Measurements from ENCODE around the gene OR6C75.

DNA sequence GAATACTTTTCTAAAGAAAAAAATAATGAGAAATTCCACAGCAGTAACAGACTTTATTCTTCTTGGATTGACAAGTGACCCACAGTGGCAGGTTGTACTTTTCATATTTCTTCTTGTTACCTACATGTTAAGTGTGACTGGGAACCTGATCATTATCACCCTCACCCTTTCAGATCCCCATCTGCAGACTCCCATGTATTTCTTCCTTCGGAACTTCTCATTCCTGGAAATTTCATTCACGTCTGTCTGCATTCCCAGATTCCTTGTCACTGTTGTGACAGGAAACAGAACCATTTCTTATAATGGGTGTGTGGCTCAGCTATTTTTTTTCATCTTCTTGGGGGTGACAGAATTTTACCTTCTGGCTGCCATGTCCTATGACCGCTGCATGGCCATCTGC is 2.3 kb downstream of the OR6C75 start:
- no peak for TF ChIP-seq POLR2A (IDR thresholded peaks at IDR 0.05)
- TF ChIP-seq, protein P1, sequence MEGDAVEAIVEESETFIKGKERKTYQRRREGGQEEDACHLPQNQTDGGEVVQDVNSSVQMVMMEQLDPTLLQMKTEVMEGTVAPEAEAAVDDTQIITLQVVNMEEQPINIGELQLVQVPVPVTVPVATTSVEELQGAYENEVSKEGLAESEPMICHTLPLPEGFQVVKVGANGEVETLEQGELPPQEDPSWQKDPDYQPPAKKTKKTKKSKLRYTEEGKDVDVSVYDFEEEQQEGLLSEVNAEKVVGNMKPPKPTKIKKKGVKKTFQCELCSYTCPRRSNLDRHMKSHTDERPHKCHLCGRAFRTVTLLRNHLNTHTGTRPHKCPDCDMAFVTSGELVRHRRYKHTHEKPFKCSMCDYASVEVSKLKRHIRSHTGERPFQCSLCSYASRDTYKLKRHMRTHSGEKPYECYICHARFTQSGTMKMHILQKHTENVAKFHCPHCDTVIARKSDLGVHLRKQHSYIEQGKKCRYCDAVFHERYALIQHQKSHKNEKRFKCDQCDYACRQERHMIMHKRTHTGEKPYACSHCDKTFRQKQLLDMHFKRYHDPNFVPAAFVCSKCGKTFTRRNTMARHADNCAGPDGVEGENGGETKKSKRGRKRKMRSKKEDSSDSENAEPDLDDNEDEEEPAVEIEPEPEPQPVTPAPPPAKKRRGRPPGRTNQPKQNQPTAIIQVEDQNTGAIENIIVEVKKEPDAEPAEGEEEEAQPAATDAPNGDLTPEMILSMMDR (IDR thresholded peaks at IDR 0.05), result no peak
